GM18873 (cell line): ENCODE measurements around the gene PRL.

ENCODE experiments used
- ATAC-seq: cut with Tn5 transposase; IDR thresholded peaks from one replicate; pipeline ENCODE4 v1.9.1; 2021; ENCODE audit warnings: mild to moderate bottlenecking, moderate library complexity, moderate number of reproducible peaks; ENCODE audit not compliant: unreplicated experiment, low FRiP score

PRL gene

DNA sequence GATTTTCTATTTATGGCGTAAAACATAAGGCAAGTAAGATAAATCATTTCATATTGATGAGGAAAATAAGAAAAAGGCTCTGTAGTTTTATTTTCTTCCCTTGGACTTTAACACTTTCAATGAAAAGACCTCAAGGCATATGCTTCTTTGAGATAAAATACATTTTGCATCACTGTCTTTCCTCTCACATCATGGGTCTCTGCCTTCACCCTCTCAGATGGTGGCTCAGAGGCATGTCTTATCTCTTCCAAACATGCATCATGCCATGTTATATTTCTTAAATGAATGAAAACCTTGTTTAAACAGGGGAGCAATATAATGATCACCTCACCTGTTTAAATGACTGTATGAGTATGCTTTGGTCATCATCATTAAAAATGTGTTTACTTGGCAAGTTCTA lies 59.3 kb downstream of the PRL start:
- no peak for ATAC-seq
